Neutrophil (primary cell): ENCODE measurements around the gene TSPAN5.

ENCODE experiments used
- H3K27ac ChIP-seq: fragments of 200-600 bp; sonication (generic); 2 replicates; pipeline ENCODE4 v1.5.1; 2016; ENCODE audit warnings: mild to moderate bottlenecking, moderate library complexity
- H3K27me3 ChIP-seq: fragments of 200-600 bp; sonication (generic); 2 replicates; pipeline ENCODE4 v1.6.0; 2016; ENCODE audit warnings: mild to moderate bottlenecking
- H3K36me3 ChIP-seq: fragments of 200-600 bp; sonication (generic); 2 replicates; pipeline ENCODE4 v1.5.1; 2017
- H3K4me1 ChIP-seq, 2 experiments: fragments of 200-600 bp in 1 of 2; sonication (generic) in 1 of 2; 1 replicate in 1 of 2; 2 replicates in 1 of 2; pipeline versions ENCODE4 v1.5.1 to v1.6.1; 2013 to 2016; ENCODE audit warnings: low read depth in 1 of 2, low read length in 1 of 2, mild to moderate bottlenecking in 1 of 2, moderate library complexity in 1 of 2; ENCODE audit not compliant: control insufficient read depth in 1 of 2, insufficient read depth in 1 of 2
- H3K4me3 ChIP-seq, 2 experiments: fragments of 200-600 bp in 1 of 2; sonication (generic) in 1 of 2; 1 replicate in 1 of 2; 2 replicates in 1 of 2; pipeline ENCODE4 v1.5.1; 2013 to 2016; ENCODE audit warnings: low read depth in 1 of 2, low read length in 1 of 2, mild to moderate bottlenecking in 1 of 2, moderate library complexity in 1 of 2
- H3K9me3 ChIP-seq: fragments of 200-600 bp; sonication (generic); 2 replicates; pipeline ENCODE4 v1.5.1; 2016
- CTCF ChIP-seq: fragments of 200-600 bp; sonication (generic); IDR thresholded peaks from 2 replicates; pipeline ENCODE4 v1.5.1; 2016; ENCODE audit warnings: antibody characterized with exemption

TSPAN5 gene

GRCh38 chr4:98585596-98585995 lies 72.8 kb downstream of the TSPAN5 start:
- H3K9me3 ChIP-seq = no peaks in the 10 kb centered on the region
- no peaks in the 10 kb centered on the region for H3K27me3 ChIP-seq
- no peak overlapping the region for H3K27ac ChIP-seq
- no peaks in the 10 kb centered on the region for H3K4me1 ChIP-seq
- H3K4me3 ChIP-seq = no peak overlapping the region
- no peak for TF ChIP-seq CTCF
- no peaks in the 10 kb centered on the region for H3K36me3 ChIP-seq

DNA sequence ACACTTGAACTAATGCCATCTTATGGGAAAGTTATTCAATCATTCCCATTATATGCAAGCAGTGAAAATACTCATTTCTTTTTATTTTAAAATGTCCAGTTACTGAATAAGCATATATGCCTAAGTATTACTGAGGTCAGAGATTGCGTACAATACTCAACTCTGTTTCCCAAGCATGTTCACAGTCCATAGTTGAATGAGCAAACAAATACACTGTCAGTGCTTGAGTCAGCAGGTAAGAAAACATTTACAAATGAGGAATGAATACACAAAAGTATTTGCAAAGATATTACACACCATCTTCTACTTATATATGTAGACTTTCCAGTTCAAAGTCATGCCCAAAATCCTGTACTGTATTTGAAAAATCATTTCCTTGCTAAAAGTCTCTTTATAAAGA lies 74.1 kb downstream of the TSPAN5 start:
- H3K9me3 ChIP-seq = no peaks in the 10 kb centered on the region
- H3K4me1 ChIP-seq = no peaks in the 10 kb centered on the region
- H3K27me3 ChIP-seq = no peaks in the 10 kb centered on the region
- no peak overlapping the region for H3K4me3 ChIP-seq
- H3K27ac ChIP-seq = no peak overlapping the region
- H3K36me3 ChIP-seq = no peaks in the 10 kb centered on the region
- TF ChIP-seq CTCF = no peak

DNA sequence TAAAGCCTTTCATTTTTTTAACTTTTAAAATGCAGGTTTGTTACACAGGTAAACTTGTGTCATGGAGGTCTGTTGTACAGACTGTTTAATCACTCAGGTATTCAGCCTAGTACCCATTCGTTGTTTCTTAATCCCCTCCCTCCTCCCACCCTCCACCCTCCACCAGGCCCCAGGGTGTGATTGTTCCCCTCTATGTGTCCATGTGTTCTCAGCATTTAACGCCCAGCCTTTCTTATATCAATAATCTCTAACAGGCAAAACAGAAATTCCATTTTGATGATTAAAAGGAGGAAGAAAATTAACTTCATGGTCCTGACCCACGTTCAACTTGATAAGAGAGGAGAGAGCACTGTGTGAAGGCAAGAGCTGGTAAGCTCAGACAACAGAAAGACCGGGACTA lies 75.1 kb downstream of the TSPAN5 start:
- no peak for TF ChIP-seq CTCF
- H3K27me3 ChIP-seq = no peaks in the 10 kb centered on the region
- no peak overlapping the region for H3K27ac ChIP-seq
- H3K4me1 ChIP-seq = no peaks in the 10 kb centered on the region
- H3K9me3 ChIP-seq = no peaks in the 10 kb centered on the region
- no peaks in the 10 kb centered on the region for H3K36me3 ChIP-seq
- no peak overlapping the region for H3K4me3 ChIP-seq

- Histone ChIP-seq H3K4me3 (no peak overlapping the region), H3K27ac (no peak overlapping the region), H3K27me3 (no peaks in the 10 kb centered on the region), H3K36me3 (no peaks in the 10 kb centered on the region), H3K4me1 (no peaks in the 10 kb centered on the region), H3K9me3 (no peaks in the 10 kb centered on the region)
- TF ChIP-seq CTCF = no peak
Observed at GRCh38 chr4:98581126-98581525, 77.3 kb downstream of the TSPAN5 start.

DNA sequence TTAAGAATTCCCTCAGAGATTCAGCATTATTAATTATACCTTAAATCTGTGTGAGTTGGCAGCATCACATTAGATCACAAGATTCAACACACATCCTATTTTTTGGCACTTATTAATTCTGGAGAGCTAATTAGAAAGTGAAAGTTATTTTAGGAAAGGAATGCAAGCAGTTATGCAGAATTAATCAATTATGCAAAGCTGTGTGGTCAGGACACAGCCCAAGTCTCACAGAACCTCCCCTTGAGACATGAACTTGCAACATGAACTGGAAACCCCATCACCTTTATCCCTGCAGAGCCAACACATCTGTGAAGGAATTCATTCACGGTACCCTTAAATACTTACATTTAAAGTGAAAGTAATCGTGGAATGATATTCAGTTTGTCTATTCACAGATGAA lies 80.5 kb downstream of the TSPAN5 start:
- Histone ChIP-seq H3K4me3 (no peak overlapping the region), H3K4me1 (no peaks in the 10 kb centered on the region), H3K36me3 (no peaks in the 10 kb centered on the region), H3K27me3 (no peaks in the 10 kb centered on the region), H3K9me3 (no peaks in the 10 kb centered on the region), H3K27ac (no peak overlapping the region)
- TF ChIP-seq CTCF = no peak

GRCh38 chr4:98574816-98575215 lies 83.6 kb downstream of the TSPAN5 start:
- H3K27me3 ChIP-seq = no peaks in the 10 kb centered on the region
- H3K4me3 ChIP-seq = no peak overlapping the region

More at GRCh38 chr4:98574816-98575215, 83.6 kb downstream of the TSPAN5 start:
- H3K4me1 ChIP-seq = no peaks in the 10 kb centered on the region
- H3K36me3 ChIP-seq = no peaks in the 10 kb centered on the region
- H3K27ac ChIP-seq = no peak overlapping the region
- H3K9me3 ChIP-seq = no peaks in the 10 kb centered on the region
- TF ChIP-seq CTCF = no peak
